ENCODE measurements around the gene OR52H1. TPM values are rescaled to one million over a fixed set of nuclear protein-coding genes. Genes with fewer than 3 reads are reported as not detected.

OR52H1 gene
- total and polyA plus RNA-seq, 2 donors (not counting 3 experiments of a cell fraction or from before 2014, with no cell fraction given) = 0.33 TPM; not detected in 1

DNA sequence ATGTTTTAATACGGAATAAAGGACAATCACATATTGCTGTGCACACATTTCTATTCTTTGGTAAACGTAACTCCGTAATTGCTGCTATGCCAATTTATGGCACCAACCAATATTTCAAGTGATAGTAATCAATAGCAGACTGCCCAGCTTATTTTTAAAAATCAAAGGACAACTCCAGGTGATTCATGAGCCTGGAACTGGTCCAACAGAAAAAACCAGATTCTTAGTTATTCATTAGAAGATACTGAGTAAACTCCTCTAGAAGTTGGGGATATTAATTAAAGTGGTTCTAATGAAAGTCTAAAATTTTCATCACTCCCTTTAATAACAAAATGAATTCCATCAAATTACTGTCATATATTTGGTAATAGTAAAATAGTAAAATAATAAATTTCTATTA is 9.4 kb upstream of the OR52H1 start:
- no peak for FAIRE-seq
- BruUV-seq (replicated peaks) = no TSS peak
- CTCF ChIA-PET = interaction anchor here (0.6 kb wide), 1 partner anchor 35 kb away, joined by 3 read pairs; no protein-coding TSS in a partner anchor

GRCh38 chr11:5556596-5557188 is 8.4 kb upstream of the OR52H1 start:
- H3K27ac ChIP-seq (ENCODE audit: insufficient read depth, low read depth, low read length) = no peak overlapping the region
- H3K9me3 ChIP-seq (replicated peaks; ENCODE audit: control insufficient read depth, insufficient read depth, low read length) = no peaks in the 10 kb centered on the region
- no peak overlapping the region for H3K4me3 ChIP-seq (replicated peaks in 1 of 3; ENCODE audit: insufficient read depth in 1 of 3, low read depth in 1 of 3, low read length in 3 of 3)
- no peak for FAIRE-seq
- H3K4me1 ChIP-seq (ENCODE audit: control insufficient read depth, extremely low read depth, insufficient read depth, low read length) = no peaks in the 10 kb centered on the region
- no peaks in the 10 kb centered on the region for H4K20me1 ChIP-seq (replicated peaks; ENCODE audit: control insufficient read depth, extremely low read depth, insufficient read depth, low read length)
- no peak for DNase-seq (ENCODE audit: low read depth, low spot score)
- TF ChIP-seq, protein P1, sequence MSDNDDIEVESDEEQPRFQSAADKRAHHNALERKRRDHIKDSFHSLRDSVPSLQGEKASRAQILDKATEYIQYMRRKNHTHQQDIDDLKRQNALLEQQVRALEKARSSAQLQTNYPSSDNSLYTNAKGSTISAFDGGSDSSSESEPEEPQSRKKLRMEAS (IDR thresholded peaks at IDR 0.05; ENCODE audit: insufficient read depth, insufficient read length) = no peak
- TF ChIP-seq EZH2 (IDR thresholded peaks at IDR 0.05; ENCODE audit: borderline replicate concordance, low read depth, low read length, severe bottlenecking) (no peak), MYC (IDR thresholded peaks at IDR 0.05; ENCODE audit: low read depth, low read length) (no peak), POLR2AphosphoS5 (IDR thresholded peaks at IDR 0.05; ENCODE audit: insufficient read depth, low read depth, low read length) (no peak), FOS (IDR thresholded peaks at IDR 0.05; ENCODE audit: borderline replicate concordance, insufficient read depth, low read length) (no peak), JUN (IDR thresholded peaks at IDR 0.05; ENCODE audit: borderline replicate concordance, insufficient read depth, insufficient read length, low read depth) (no peak), GATA2 (IDR thresholded peaks at IDR 0.05; ENCODE audit: insufficient read depth, insufficient read length, low read depth, low read length) (no peak)
- TF ChIP-seq, protein P2, sequence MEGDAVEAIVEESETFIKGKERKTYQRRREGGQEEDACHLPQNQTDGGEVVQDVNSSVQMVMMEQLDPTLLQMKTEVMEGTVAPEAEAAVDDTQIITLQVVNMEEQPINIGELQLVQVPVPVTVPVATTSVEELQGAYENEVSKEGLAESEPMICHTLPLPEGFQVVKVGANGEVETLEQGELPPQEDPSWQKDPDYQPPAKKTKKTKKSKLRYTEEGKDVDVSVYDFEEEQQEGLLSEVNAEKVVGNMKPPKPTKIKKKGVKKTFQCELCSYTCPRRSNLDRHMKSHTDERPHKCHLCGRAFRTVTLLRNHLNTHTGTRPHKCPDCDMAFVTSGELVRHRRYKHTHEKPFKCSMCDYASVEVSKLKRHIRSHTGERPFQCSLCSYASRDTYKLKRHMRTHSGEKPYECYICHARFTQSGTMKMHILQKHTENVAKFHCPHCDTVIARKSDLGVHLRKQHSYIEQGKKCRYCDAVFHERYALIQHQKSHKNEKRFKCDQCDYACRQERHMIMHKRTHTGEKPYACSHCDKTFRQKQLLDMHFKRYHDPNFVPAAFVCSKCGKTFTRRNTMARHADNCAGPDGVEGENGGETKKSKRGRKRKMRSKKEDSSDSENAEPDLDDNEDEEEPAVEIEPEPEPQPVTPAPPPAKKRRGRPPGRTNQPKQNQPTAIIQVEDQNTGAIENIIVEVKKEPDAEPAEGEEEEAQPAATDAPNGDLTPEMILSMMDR (IDR thresholded peaks at IDR 0.05; ENCODE audit: extremely low read depth in 1 of 2, insufficient read depth in 1 of 2, low read depth in 1 of 2, low read length in 2 of 2) = no peak
- H3K36me3 ChIP-seq (ENCODE audit: control insufficient read depth in 2 of 2, extremely low read depth in 1 of 2, insufficient read depth in 2 of 2, low read length in 2 of 2) = no peaks in the 10 kb centered on the region
- dilution Hi-C loops (cut with MboI; ENCODE audit: extremely low pct_ligation_motif_present, low sequenced_read_pairs) (no loop called here), intact Hi-C loops (cut with micrococcal nuclease) (loop anchor here (10.0 kb wide), 1 partner anchor 432 kb away; no protein-coding TSS in a partner anchor)
- no peak overlapping the region for H3K4me2 ChIP-seq (ENCODE audit: insufficient read depth, low read length)
- H3K27me3 ChIP-seq (ENCODE audit: control insufficient read depth in 2 of 2, insufficient read depth in 2 of 2, low read length in 2 of 2) = no peaks in the 10 kb centered on the region
- CTCF ChIA-PET = no interaction called here
- H3K9me1 ChIP-seq (replicated peaks; ENCODE audit: control insufficient read depth, extremely low read depth, insufficient read depth, low read length) = no peaks in the 10 kb centered on the region
- H3K79me2 ChIP-seq (ENCODE audit: control insufficient read depth, insufficient read depth, low read length) = no peaks in the 10 kb centered on the region
- no TSS peak for BruUV-seq (replicated peaks)
- no peak overlapping the region for H3K9ac ChIP-seq (replicated peaks; ENCODE audit: extremely low read depth, insufficient read depth, low read length)
- POLR2A ChIA-PET = no interaction called here
- H2AFZ ChIP-seq (ENCODE audit: low read depth, low read length) = no peak overlapping the region

More for the DNA sequence above, 9.4 kb upstream of the OR52H1 start:
- H3K9ac ChIP-seq (replicated peaks; ENCODE audit: extremely low read depth, insufficient read depth, low read length) = no peak overlapping the region
- no peaks in the 10 kb centered on the region for H3K27me3 ChIP-seq (ENCODE audit: control insufficient read depth in 2 of 2, insufficient read depth in 2 of 2, low read length in 2 of 2)
- no peaks in the 10 kb centered on the region for H4K20me1 ChIP-seq (replicated peaks; ENCODE audit: control insufficient read depth, extremely low read depth, insufficient read depth, low read length)
- no peak for DNase-seq (ENCODE audit: low read depth, low spot score)
- H3K4me3 ChIP-seq (replicated peaks in 1 of 3; ENCODE audit: insufficient read depth in 1 of 3, low read depth in 1 of 3, low read length in 3 of 3) = no peak overlapping the region
- intact Hi-C loops (cut with micrococcal nuclease) = loop anchor here (10.0 kb wide), 1 partner anchor 433 kb away; no protein-coding TSS in a partner anchor
- H3K27ac ChIP-seq (ENCODE audit: insufficient read depth, low read depth, low read length) = no peak overlapping the region
- no peak for TF ChIP-seq POLR2A (IDR thresholded peaks at IDR 0.05; ENCODE audit: low read depth, low read length)
- H3K79me2 ChIP-seq (ENCODE audit: control insufficient read depth, insufficient read depth, low read length) = no peaks in the 10 kb centered on the region
- H3K4me2 ChIP-seq (ENCODE audit: insufficient read depth, low read length) = no peak overlapping the region
- dilution Hi-C loops (cut with MboI; ENCODE audit: extremely low pct_ligation_motif_present, low sequenced_read_pairs) = no loop called here
- H3K9me1 ChIP-seq (replicated peaks; ENCODE audit: control insufficient read depth, extremely low read depth, insufficient read depth, low read length) = no peaks in the 10 kb centered on the region
- POLR2A ChIA-PET = no interaction called here
- H3K9me3 ChIP-seq (replicated peaks; ENCODE audit: control insufficient read depth, insufficient read depth, low read length) = no peaks in the 10 kb centered on the region
- H2AFZ ChIP-seq (ENCODE audit: low read depth, low read length) = no peak overlapping the region
- H3K4me1 ChIP-seq (ENCODE audit: control insufficient read depth, extremely low read depth, insufficient read depth, low read length) = no peaks in the 10 kb centered on the region
- no peaks in the 10 kb centered on the region for H3K36me3 ChIP-seq (ENCODE audit: control insufficient read depth in 2 of 2, extremely low read depth in 1 of 2, insufficient read depth in 2 of 2, low read length in 2 of 2)
